ENCODE measurements around the gene ATP6V1E1.
"Not testable (repeated sequence)": the region's sequence is repeated elsewhere in the genome, so short reads cannot be mapped to it uniquely, and the experiment has no call there.

ATP6V1E1 gene

GRCh38 chr22:17628406-17629172, at the start of gene ATP6V1E1:
Gene ATP6V1E1 (minus strand): TSS chr22:17628749. CDS start chr22:17628635, 114 bp downstream.
- peak; percentile 80 for DNase-seq

GRCh38 chr22:17675584-17675983, 47.0 kb upstream of the ATP6V1E1 start:
- DNase-seq = no peak

- DNase-seq = no peak
Observed at GRCh38 chr22:17674152-17674551, 45.6 kb upstream of the ATP6V1E1 start.

- no peak for DNase-seq
Observed at GRCh38 chr22:17672417-17672991, 44.0 kb upstream of the ATP6V1E1 start.

GRCh38 chr22:17671521-17672092, 43.1 kb upstream of the ATP6V1E1 start:
- not testable (repeated sequence) for DNase-seq

GRCh38 chr22:17665854-17666253, 37.3 kb upstream of the ATP6V1E1 start:
- DNase-seq = no peak

- DNase-seq = no peak
Observed at GRCh38 chr22:17665248-17665647, 36.7 kb upstream of the ATP6V1E1 start.

- no peak for DNase-seq
Observed at GRCh38 chr22:17664414-17665055, 36.0 kb upstream of the ATP6V1E1 start.

- no peak for DNase-seq
Observed at GRCh38 chr22:17656870-17657395, 28.4 kb upstream of the ATP6V1E1 start.

- peak; percentile 48 for DNase-seq
Observed at GRCh38 chr22:17655289-17655688, 26.7 kb upstream of the ATP6V1E1 start.

GRCh38 chr22:17648569-17648968, 20.0 kb upstream of the ATP6V1E1 start:
- no peak for DNase-seq

- peak; percentile 5 for DNase-seq
Observed at GRCh38 chr22:17647991-17648390, 19.4 kb upstream of the ATP6V1E1 start.

- no peak for DNase-seq
Observed at GRCh38 chr22:17647452-17647851, 18.9 kb upstream of the ATP6V1E1 start.

- DNase-seq = not testable (repeated sequence)
Observed at GRCh38 chr22:17642357-17642756, 13.8 kb upstream of the ATP6V1E1 start.

- DNase-seq = no peak
Observed at GRCh38 chr22:17641269-17641668, 12.7 kb upstream of the ATP6V1E1 start.

GRCh38 chr22:17639247-17639741, 10.7 kb upstream of the ATP6V1E1 start:
- no peak for DNase-seq

GRCh38 chr22:17638432-17639246, 10.1 kb upstream of the ATP6V1E1 start, which contains the start of gene BCL2L13:
Gene BCL2L13 (plus strand): TSS chr22:17638757. CDS start chr22:17655712, 16,955 bp downstream.
- peak; percentile 78 for DNase-seq

GRCh38 chr22:17638182-17638431, 9.6 kb upstream of the ATP6V1E1 start:
- DNase-seq = peak; percentile 32

GRCh38 chr22:17637490-17638181, 9.1 kb upstream of the ATP6V1E1 start:
- no peak for DNase-seq

- not testable (repeated sequence) for DNase-seq
Observed at GRCh38 chr22:17636850-17637249, 8.3 kb upstream of the ATP6V1E1 start.

GRCh38 chr22:17634696-17635095, 6.1 kb upstream of the ATP6V1E1 start:
- no peak for DNase-seq

- no peak for DNase-seq
Observed at GRCh38 chr22:17633998-17634323, 5.4 kb upstream of the ATP6V1E1 start.
